Omental fat pad (tissue), 4 donors: ENCODE results near the gene COL1A1. TPM values are rescaled to one million over a fixed set of nuclear protein-coding genes. Genes with fewer than 3 reads are reported as not detected.

ENCODE experiments used
- ATAC-seq: fragments of 150-250 bp; one replicate; pipeline ENCODE4 v1.9.1; 2016; ENCODE audit warnings: mild to moderate bottlenecking, moderate library complexity; ENCODE audit not compliant: low FRiP score
- DNase-seq: peaks from one replicate; pipeline ENCODE4 v3.0.0-alpha.2; 2019; ENCODE audit warnings: low spot score
- total RNA-seq, 4 donors: library from RNA; depleted of rRNA; stranded (reverse); fragments of >200 nt; gene quantifications; one replicate each; pipeline ENCODE4 v1.1.0, GENCODE V29; 2016
- TF ChIP-seq, protein P1 (sequence below), 3 donors: fragments of 450-650 bp; IDR thresholded peaks; one replicate each; pipeline ENCODE4 v1.5.1; 2016 to 2017; ENCODE audit warnings: antibody characterized with exemption in 3 of 3, mild to moderate bottlenecking in 3 of 3, moderate library complexity in 2 of 3

Gene COL1A1
- total RNA-seq, 4 donors from 2014 or later, result 21.2 to 57.9 (median 43.6) TPM

DNA sequence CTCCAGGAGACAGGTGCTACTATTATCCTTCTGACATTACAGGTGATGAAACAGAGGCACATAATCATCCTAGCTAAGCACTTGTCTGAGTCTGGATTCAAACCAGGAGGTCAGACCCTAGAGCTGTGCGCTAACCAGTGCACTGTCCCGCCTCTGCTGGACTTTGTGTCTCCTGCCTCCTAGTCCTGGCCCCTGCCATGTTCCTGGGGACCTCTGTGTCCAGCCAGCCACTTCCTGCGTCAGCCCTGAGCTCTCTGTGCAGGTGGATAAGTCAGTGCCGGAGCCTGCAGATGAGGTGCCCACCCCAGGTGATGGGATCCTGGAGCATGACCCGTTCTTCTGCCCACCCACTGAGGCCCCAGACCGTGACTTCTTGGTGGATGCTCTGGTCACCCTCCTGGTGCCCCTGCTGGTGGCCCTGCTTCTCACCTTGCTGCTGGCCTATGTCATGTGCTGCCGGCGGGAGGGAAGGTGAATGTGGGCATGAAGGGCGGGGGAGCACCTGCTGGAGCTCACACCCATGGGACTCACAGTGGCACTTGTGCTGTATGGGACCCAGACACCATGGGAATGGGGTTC lies 31.5 kb downstream of the COL1A1 start:
- TF ChIP-seq, protein P1, sequence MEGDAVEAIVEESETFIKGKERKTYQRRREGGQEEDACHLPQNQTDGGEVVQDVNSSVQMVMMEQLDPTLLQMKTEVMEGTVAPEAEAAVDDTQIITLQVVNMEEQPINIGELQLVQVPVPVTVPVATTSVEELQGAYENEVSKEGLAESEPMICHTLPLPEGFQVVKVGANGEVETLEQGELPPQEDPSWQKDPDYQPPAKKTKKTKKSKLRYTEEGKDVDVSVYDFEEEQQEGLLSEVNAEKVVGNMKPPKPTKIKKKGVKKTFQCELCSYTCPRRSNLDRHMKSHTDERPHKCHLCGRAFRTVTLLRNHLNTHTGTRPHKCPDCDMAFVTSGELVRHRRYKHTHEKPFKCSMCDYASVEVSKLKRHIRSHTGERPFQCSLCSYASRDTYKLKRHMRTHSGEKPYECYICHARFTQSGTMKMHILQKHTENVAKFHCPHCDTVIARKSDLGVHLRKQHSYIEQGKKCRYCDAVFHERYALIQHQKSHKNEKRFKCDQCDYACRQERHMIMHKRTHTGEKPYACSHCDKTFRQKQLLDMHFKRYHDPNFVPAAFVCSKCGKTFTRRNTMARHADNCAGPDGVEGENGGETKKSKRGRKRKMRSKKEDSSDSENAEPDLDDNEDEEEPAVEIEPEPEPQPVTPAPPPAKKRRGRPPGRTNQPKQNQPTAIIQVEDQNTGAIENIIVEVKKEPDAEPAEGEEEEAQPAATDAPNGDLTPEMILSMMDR (IDR thresholded peaks at IDR 0.05), result no peak

DNA sequence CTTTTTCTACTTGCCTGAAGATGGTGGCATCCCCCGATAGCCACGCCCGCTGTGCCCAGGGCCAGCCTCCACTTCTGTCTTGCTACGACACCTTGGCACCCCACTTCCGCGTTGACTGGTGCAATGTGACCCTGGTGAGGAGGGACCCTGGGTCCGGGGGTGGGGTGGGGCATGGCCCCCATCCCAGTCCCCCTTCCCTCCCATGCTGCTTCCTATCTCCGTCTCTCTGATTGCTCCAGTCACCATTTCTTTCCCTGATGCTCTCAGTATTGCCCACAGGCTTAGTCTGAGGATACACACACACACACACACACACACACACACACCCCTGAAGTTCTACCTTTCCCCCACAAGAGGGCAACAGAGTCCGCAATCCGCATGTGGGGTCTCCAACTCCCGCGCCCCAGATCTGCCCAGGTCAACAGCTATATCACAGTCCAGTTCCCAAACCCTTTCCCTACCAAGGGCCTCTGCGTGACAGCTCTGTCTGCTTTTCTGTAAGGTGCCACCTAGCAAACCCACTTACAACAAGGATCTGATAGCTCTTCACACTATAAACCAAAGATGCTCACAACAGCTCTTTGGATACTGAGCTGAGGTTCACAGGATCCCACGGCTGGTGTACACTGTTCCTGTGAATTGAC lies 32.2 kb downstream of the COL1A1 start:
- DNase-seq, result no peak
- ATAC-seq, result peak; percentile 67
- TF ChIP-seq, protein P1 (IDR thresholded peaks at IDR 0.05), result peak in 2 of 3 donors; percentile 59 to 63

More for the DNA sequence above, 31.5 kb downstream of the COL1A1 start:
- DNase-seq, result no peak
- ATAC-seq, result no peak

DNA sequence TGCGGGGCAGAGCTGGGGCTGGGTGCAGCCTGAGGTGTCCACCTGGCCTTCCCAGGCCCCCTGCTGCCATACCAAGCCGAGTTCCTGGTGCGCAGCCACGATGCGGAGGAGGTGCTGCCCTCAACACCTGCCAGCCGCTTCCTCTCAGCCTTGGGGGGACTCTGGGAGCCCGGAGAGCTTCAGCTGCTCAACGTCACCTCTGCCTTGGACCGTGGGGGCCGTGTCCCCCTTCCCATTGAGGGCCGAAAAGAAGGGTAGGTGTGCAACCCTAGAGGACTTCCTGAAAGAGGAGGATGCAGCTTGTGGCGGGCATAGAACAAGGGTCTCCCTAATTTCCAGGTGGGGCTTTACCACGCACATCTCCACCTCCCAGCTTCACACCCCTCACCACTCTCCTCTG lies 33.1 kb downstream of the COL1A1 start:
- DNase-seq, result no peak
- no peak for ATAC-seq
- TF ChIP-seq, protein P1 (IDR thresholded peaks at IDR 0.05), result no peak

DNA sequence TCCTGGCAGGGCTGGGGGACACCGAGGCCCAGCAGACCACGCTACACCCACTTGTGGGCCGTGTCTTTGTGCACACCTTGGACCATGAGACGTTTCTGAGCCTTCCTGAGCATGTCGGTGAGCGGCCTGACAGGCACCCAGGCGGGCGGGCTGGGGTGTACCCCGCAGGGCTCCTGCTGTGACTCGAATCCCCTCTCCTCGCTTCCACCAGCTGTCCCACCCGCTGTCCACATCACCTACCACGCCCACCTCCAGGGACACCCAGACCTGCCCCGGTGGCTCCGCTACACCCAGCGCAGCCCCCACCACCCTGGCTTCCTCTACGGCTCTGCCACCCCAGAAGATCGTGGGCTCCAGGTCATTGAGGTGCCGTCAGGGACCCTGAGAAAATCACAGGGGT lies 34.1 kb downstream of the COL1A1 start:
- DNase-seq (no peak), ATAC-seq (no peak)
- TF ChIP-seq, protein P1 (IDR thresholded peaks at IDR 0.05), result no peak

DNA sequence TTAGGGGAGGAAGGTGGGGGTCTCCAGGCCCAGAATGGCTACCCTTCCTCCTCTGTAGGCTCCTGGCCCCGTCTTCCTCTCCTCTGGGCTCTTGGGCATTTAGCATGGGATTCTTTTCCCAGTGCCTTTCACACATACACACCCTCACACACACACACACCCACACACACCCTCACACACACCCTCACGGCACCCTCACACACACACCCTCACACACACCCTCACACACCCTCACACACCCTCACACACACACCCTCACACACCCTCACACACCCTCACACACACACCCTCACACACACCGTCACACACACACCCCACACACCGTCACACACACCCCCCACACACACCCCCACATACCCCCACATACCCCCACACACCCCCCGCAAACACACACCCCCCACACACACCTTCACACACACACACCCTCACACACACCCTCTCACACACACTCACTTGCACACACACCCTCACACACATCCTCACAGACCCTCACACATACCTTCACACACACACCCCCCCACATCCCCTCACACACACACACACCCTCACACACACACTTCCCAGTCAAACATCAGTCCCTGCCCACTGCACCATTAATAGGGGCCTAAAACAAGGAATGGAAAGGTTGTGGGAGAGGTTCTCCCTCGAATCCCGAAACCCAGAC lies 34.8 kb downstream of the COL1A1 start:
- TF ChIP-seq, protein P1 (IDR thresholded peaks at IDR 0.05), result no peak
- no peak for ATAC-seq
- DNase-seq, result no peak

DNA sequence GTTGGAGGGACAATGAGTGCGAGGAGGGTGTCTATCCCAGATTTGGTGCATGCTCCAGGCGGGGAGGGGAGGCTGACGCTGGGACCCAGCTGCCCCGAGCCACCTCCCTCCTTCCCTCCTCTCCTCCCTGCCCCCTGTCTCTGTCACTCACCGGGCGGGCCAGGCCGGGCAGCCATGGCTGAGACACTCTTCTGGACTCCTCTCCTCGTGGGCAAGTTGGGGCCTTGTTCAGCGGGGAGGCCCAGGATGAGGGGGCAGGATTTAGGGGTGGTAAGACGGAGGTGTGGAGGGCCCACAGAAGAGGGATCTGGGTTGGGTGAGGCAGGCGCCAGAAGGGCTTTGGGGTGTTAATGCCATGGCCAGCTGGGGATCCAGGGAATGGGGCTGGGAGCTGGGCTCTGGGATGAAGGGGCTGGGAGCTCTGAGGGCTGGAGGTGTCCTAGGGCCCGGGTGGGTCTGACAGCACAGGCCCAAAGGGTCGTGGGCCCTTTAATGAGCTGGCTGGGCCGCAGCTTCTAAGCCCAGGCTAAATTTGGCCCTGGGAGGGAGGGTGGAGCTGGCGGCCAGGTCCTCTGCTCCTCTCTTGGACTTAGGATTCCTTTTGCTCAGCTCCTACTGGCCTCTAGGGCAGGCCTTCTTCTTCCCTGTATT lies 35.4 kb downstream of the COL1A1 start, which contains the start of gene SGCA:
Gene SGCA (plus strand): TSS at position 139 of the 651 bp plus-strand sequence. CDS start 36 bp downstream, at position 175.
- DNase-seq (no peak), ATAC-seq (no peak)
- TF ChIP-seq, protein P1 (IDR thresholded peaks at IDR 0.05), result no peak
